HL-60 (cell line): Measurements from ENCODE around the gene ZNF283.
"Not testable (repeated sequence)": the region's sequence is repeated elsewhere in the genome, so short reads cannot be mapped to it uniquely, and the experiment has no call there.

Source experiments
- DNase-seq, 2 experiments: peaks; one replicate each; pipeline ENCODE4 v3.0.0-alpha.2; 2010 to 2020; ENCODE audit warnings: low read depth in 1 of 2, low spot score in 1 of 2
- H3K27ac ChIP-seq: fragments of 250-450 bp; sonication (Bioruptor Pico); replicated peaks from 2 replicates; pipeline ENCODE4 v1.5.1; 2020; ENCODE audit warnings: mild to moderate bottlenecking, moderate library complexity
- H3K27me3 ChIP-seq: fragments of 250-450 bp; sonication (Bioruptor Pico); 2 replicates; pipeline ENCODE4 v1.5.1; 2021; ENCODE audit warnings: mild to moderate bottlenecking, moderate library complexity; ENCODE audit not compliant: insufficient read depth, poor library complexity, severe bottlenecking
- H3K4me3 ChIP-seq: replicated peaks from 2 replicates; pipeline ENCODE4 v1.5.1; 2011; ENCODE audit warnings: mild to moderate bottlenecking, control low read depth, low read length; ENCODE audit not compliant: insufficient read depth
- CTCF ChIP-seq: IDR thresholded peaks from one replicate; pipeline ENCODE4 v1.5.1; 2011; ENCODE audit warnings: low read length, control low read depth, inconsistent platforms; ENCODE audit not compliant: insufficient read depth
- GABPA ChIP-seq: IDR thresholded peaks from 2 replicates; pipeline ENCODE4 v1.6.1; 2012; ENCODE audit warnings: low read depth
- POLR2AphosphoS5 ChIP-seq: IDR thresholded peaks from 2 replicates; pipeline ENCODE4 v1.6.1; 2012; ENCODE audit warnings: low read depth
- REST ChIP-seq: IDR thresholded peaks from 2 replicates; pipeline ENCODE4 v1.6.1; 2012; ENCODE audit warnings: low read depth; ENCODE audit not compliant: insufficient replicate concordance
- SPI1 ChIP-seq: IDR thresholded peaks from 2 replicates; pipeline ENCODE4 v1.6.1; 2012; ENCODE audit warnings: low read depth, mild to moderate bottlenecking, borderline replicate concordance

The ZNF283 gene

GRCh38 chr19:43812688-43813087, 14.4 kb upstream of the ZNF283 start:
- TF ChIP-seq POLR2AphosphoS5: no peak
- TF ChIP-seq REST: no peak
- no peak overlapping the region for H3K27ac ChIP-seq
- H3K27me3 ChIP-seq: no peaks in the 10 kb centered on the region
- no peak for DNase-seq
- no peak overlapping the region for H3K4me3 ChIP-seq

GRCh38 chr19:43814663-43815352, 12.3 kb upstream of the ZNF283 start:
- DNase-seq: no peak
- no peak overlapping the region for H3K4me3 ChIP-seq
- TF ChIP-seq CTCF (no peak), POLR2AphosphoS5 (no peak), REST (no peak), SPI1 (no peak), GABPA (no peak)
- H3K27me3 ChIP-seq: no peaks in the 10 kb centered on the region
- H3K27ac ChIP-seq: no peak overlapping the region

- not testable (repeated sequence) for DNase-seq, H3K27me3 ChIP-seq, H3K27ac ChIP-seq, H3K4me3 ChIP-seq
Measured at GRCh38 chr19:43817454-43817853, 9.7 kb upstream of the ZNF283 start.

GRCh38 chr19:43818500-43818899, 8.6 kb upstream of the ZNF283 start:
- DNase-seq: no peak
- H3K4me3 ChIP-seq: no peak overlapping the region
- H3K27ac ChIP-seq: no peak overlapping the region
- H3K27me3 ChIP-seq: no peaks in the 10 kb centered on the region
- TF ChIP-seq POLR2AphosphoS5: no peak
- TF ChIP-seq CTCF: no peak
- no peak for TF ChIP-seq SPI1
- no peak for TF ChIP-seq REST
- TF ChIP-seq GABPA: no peak
